Trophoblast cell (in vitro differentiated cells and primary cell): Measurements from ENCODE around the gene ANKRD33B.

Experiments used
- DNase-seq, 2 donors: peaks; one replicate each; pipeline ENCODE4 v3.0.0-alpha.2; 2016
- H2AFZ ChIP-seq: 2 replicates; pipeline ENCODE4 v1.6.1; 2013; ENCODE audit warnings: low read length, moderate library complexity, mild to moderate bottlenecking; ENCODE audit not compliant: insufficient read depth, poor library complexity
- H2AK5ac ChIP-seq: 2 replicates; pipeline ENCODE4 v1.6.1; 2013; ENCODE audit warnings: mild to moderate bottlenecking, low read length
- H2BK120ac ChIP-seq: 2 replicates; pipeline ENCODE4 v1.6.1; 2013; ENCODE audit warnings: low read length, mild to moderate bottlenecking, moderate library complexity; ENCODE audit not compliant: insufficient read depth, poor library complexity
- H2BK12ac ChIP-seq: 2 replicates; pipeline ENCODE4 v1.6.1; 2013; ENCODE audit warnings: mild to moderate bottlenecking, low read length, moderate library complexity
- H2BK5ac ChIP-seq: 2 replicates; pipeline ENCODE4 v1.6.1; 2013; ENCODE audit warnings: low read length, low read depth, moderate library complexity, mild to moderate bottlenecking; ENCODE audit not compliant: poor library complexity
- H3K14ac ChIP-seq: 2 replicates; pipeline ENCODE4 v1.6.1; 2013; ENCODE audit warnings: mild to moderate bottlenecking, low read length
- H3K18ac ChIP-seq: 2 replicates; pipeline ENCODE4 v1.6.1; 2013; ENCODE audit warnings: mild to moderate bottlenecking, low read length
- H3K23ac ChIP-seq: 2 replicates; pipeline ENCODE4 v1.6.1; 2013; ENCODE audit warnings: low read length
- H3K27ac ChIP-seq: 2 replicates; pipeline ENCODE4 v1.5.1; 2013; ENCODE audit warnings: low read depth, mild to moderate bottlenecking, inconsistent platforms, low read length, moderate library complexity
- H3K27me3 ChIP-seq: 2 replicates; pipeline ENCODE4 v1.6.1; 2013; ENCODE audit warnings: inconsistent platforms, mild to moderate bottlenecking, low read length, moderate library complexity; ENCODE audit not compliant: insufficient read depth
- H3K36me3 ChIP-seq, 2 experiments: 1 replicate in 1 of 2; 2 replicates in 1 of 2; pipeline ENCODE4 v1.6.1; 2013; ENCODE audit warnings: low read length in 2 of 2, mild to moderate bottlenecking in 2 of 2, moderate library complexity in 1 of 2; ENCODE audit not compliant: insufficient read depth in 2 of 2, control insufficient read depth in 1 of 2
- H3K4ac ChIP-seq: 2 replicates; pipeline ENCODE4 v1.6.1; 2013; ENCODE audit warnings: low read depth, mild to moderate bottlenecking, low read length, moderate library complexity
- H3K4me1 ChIP-seq, 2 experiments: 1 replicate in 1 of 2; 2 replicates in 1 of 2; pipeline ENCODE4 v1.6.1; 2013; ENCODE audit warnings: low read length in 2 of 2, mild to moderate bottlenecking in 2 of 2, moderate library complexity in 1 of 2; ENCODE audit not compliant: insufficient read depth in 2 of 2, control insufficient read depth in 1 of 2
- H3K4me2 ChIP-seq: 2 replicates; pipeline ENCODE4 v1.6.1; 2013; ENCODE audit warnings: inconsistent platforms, mild to moderate bottlenecking, low read length, moderate library complexity
- H3K4me3 ChIP-seq: 2 replicates; pipeline ENCODE4 v1.5.1; 2013; ENCODE audit warnings: mild to moderate bottlenecking, low read depth, low read length, inconsistent platforms
- H3K79me1 ChIP-seq: one replicate; pipeline ENCODE4 v1.6.1; 2013; ENCODE audit warnings: low read length
- H3K79me2 ChIP-seq: 2 replicates; pipeline ENCODE4 v1.6.1; 2013; ENCODE audit warnings: low read length, mild to moderate bottlenecking; ENCODE audit not compliant: control insufficient read depth, insufficient read depth, poor library complexity
- H3K9ac ChIP-seq: 2 replicates; pipeline ENCODE4 v1.6.1; 2013; ENCODE audit warnings: mild to moderate bottlenecking, low read length
- H3K9me3 ChIP-seq: 2 replicates; pipeline ENCODE4 v1.6.1; 2013; ENCODE audit warnings: low read depth, mild to moderate bottlenecking, control low read depth, inconsistent platforms, low read length; ENCODE audit not compliant: insufficient read depth
- H4K12ac ChIP-seq: 2 replicates; pipeline ENCODE4 v1.6.1; 2013; ENCODE audit warnings: low read depth, mild to moderate bottlenecking, low read length, moderate library complexity
- H4K8ac ChIP-seq: 2 replicates; pipeline ENCODE4 v1.6.1; 2013; ENCODE audit warnings: low read depth, mild to moderate bottlenecking, low read length, moderate library complexity
- H4K91ac ChIP-seq: one replicate; pipeline ENCODE4 v1.6.1; 2013; ENCODE audit warnings: low read depth, mild to moderate bottlenecking, low read length, moderate library complexity
- WGBS: extraction: QIAGEN DNeasy Blood & Tissue Kit; methylation state at CpG from one replicate; pipeline ENCODE4 v1.1.7; 2013; ENCODE audit warnings: missing lambda C conversion rate; ENCODE audit not compliant: insufficient read length, insufficient coverage; ENCODE audit errors: extremely low coverage; 5-methylcytosine and 5-hydroxymethylcytosine counted together

Gene ANKRD33B

DNA sequence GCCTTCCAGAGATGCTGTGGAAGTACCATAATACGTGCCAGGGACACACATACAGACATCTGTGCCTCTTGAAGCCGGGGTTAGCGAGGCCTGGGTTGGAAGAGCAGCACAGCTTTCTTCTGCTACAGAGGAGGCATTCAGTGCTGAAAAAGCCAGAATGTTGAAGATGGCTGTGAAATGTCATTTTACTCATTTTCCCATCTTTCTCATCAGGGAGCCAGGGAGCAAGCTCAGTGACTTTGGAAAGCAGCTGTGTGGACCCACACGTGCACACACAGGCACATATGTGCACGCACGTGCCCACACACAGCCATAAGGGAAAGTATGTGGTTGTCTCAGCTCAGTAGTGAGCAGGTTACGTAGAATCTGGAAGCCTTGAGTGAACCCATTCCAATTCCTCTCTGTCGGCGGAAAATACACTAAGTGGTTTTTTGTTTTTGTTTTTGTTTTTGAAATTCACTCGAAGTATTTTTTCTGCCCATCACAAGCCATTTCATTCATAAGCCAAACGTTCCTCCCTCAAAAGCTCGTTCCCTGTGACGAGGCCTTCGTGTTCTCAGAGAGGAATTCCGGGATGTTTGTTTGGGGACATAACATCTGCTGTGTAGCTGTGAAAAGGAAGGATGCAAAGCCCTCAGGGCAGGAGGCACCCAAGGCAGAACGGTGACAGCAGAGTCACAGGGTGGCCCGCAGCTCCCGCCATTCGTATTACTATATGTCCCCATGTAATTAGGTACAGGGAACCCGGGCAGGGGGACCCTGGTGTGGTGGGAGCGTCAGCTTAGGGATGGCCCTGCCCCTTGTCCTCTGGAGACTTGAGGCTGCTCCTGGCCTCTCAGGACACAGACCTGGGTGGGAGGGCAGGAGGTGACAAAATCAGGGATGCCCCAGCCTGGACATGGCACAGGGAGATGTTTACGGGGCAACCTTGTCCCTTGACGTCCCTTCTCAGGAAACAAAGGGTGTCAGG is 29.0 kb upstream of the ANKRD33B start:
- no peak overlapping the region for H3K14ac ChIP-seq
- H3K4me1 ChIP-seq: peaks cover 15 to 21% of the 10 kb centered on the region in 2 experiments
- no peaks in the 10 kb centered on the region for H3K27me3 ChIP-seq
- H2AK5ac ChIP-seq: peak overlapping the region; percentile 57
- H4K12ac ChIP-seq: no peak overlapping the region
- H2AFZ ChIP-seq: no peak overlapping the region
- H2BK120ac ChIP-seq: no peak overlapping the region
- H2BK5ac ChIP-seq: no peak overlapping the region
- H3K79me2 ChIP-seq: no peaks in the 10 kb centered on the region
- no peak overlapping the region for H4K91ac ChIP-seq
- no peak overlapping the region for H3K4me2 ChIP-seq
- no CpG with 5 or more reads among the region's 23 CpGs for WGBS
- H3K36me3 ChIP-seq: no peaks in the 10 kb centered on the region
- no peak for DNase-seq
- peaks cover 6% of the 10 kb centered on the region for H3K79me1 ChIP-seq
- no peak overlapping the region for H3K23ac ChIP-seq
- no peak overlapping the region for H3K4me3 ChIP-seq
- no peak overlapping the region for H3K27ac ChIP-seq
- H3K9me3 ChIP-seq: peaks cover 4% of the 10 kb centered on the region
- no peak overlapping the region for H4K8ac ChIP-seq
- no peak overlapping the region for H3K9ac ChIP-seq
- H3K18ac ChIP-seq: no peak overlapping the region
- H2BK12ac ChIP-seq: no peak overlapping the region
- H3K4ac ChIP-seq: no peak overlapping the region

- Histone ChIP-seq H3K36me3 (no peaks in the 10 kb centered on the region), H4K8ac (no peak overlapping the region), H3K23ac (no peak overlapping the region), H3K9me3 (peaks cover 2% of the 10 kb centered on the region), H2BK5ac (no peak overlapping the region), H3K4me3 (no peak overlapping the region), H3K4me1 (peaks cover 15 to 21% of the 10 kb centered on the region in 2 experiments), H2AK5ac (no peak overlapping the region), H2BK12ac (no peak overlapping the region), H3K27me3 (no peaks in the 10 kb centered on the region), H2AFZ (no peak overlapping the region), H3K18ac (no peak overlapping the region), H4K91ac (no peak overlapping the region), H3K79me1 (peaks cover 6% of the 10 kb centered on the region), H3K4me2 (no peak overlapping the region), H4K12ac (no peak overlapping the region), H3K14ac (no peak overlapping the region), H2BK120ac (no peak overlapping the region), H3K4ac (no peak overlapping the region), H3K27ac (no peak overlapping the region), H3K9ac (no peak overlapping the region), H3K79me2 (no peaks in the 10 kb centered on the region)
- no CpG with 5 or more reads among the region's 3 CpGs for WGBS
- DNase-seq: no peak
Observed at GRCh38 chr5:10536511-10536910, 27.4 kb upstream of the ANKRD33B start.

GRCh38 chr5:10536931-10537579 is 26.8 kb upstream of the ANKRD33B start:
- peaks cover 2% of the 10 kb centered on the region for H3K9me3 ChIP-seq
- H3K79me2 ChIP-seq: no peaks in the 10 kb centered on the region
- H2BK12ac ChIP-seq: peak overlapping the region; percentile 70
- H3K79me1 ChIP-seq: peaks cover 6% of the 10 kb centered on the region
- no peak overlapping the region for H4K91ac ChIP-seq
- H3K4me3 ChIP-seq: no peak overlapping the region
- H3K27me3 ChIP-seq: no peaks in the 10 kb centered on the region
- H3K23ac ChIP-seq: no peak overlapping the region
- H3K14ac ChIP-seq: no peak overlapping the region
- no peak overlapping the region for H2BK120ac ChIP-seq
- DNase-seq: no peak
- no peak overlapping the region for H2BK5ac ChIP-seq
- H3K4me2 ChIP-seq: no peak overlapping the region
- WGBS: no CpG with 5 or more reads among the region's 13 CpGs
- H3K4me1 ChIP-seq: peaks cover 15 to 21% of the 10 kb centered on the region in 2 experiments
- no peaks in the 10 kb centered on the region for H3K36me3 ChIP-seq
- H3K4ac ChIP-seq: no peak overlapping the region
- H3K27ac ChIP-seq: no peak overlapping the region
- no peak overlapping the region for H2AK5ac ChIP-seq
- H2AFZ ChIP-seq: no peak overlapping the region
- H3K9ac ChIP-seq: no peak overlapping the region
- no peak overlapping the region for H3K18ac ChIP-seq
- no peak overlapping the region for H4K8ac ChIP-seq
- H4K12ac ChIP-seq: no peak overlapping the region

DNA sequence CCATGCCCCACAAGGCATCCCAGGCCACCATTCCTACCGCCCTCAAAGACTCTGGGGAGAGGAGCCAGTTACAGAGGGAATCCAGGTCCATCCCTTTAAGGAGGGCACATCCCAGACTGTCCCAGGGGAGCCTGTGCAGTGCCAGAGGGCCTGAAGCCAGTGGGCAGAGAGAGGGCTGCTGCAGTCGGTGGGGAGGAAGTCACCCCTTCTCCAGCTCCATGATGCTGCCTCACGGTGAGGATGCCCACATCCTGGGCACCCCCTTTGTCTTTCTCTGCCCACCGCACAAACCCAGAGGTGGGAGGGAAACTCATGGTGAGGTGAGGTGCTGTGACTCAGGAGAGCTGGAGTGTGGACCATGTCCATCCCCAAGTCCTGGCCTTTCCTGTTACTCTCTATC is 26.2 kb upstream of the ANKRD33B start:
- no peak for DNase-seq
- H3K9ac ChIP-seq: no peak overlapping the region
- H3K9me3 ChIP-seq: peaks cover 2% of the 10 kb centered on the region
- H2AFZ ChIP-seq: no peak overlapping the region
- no peak overlapping the region for H2BK120ac ChIP-seq
- H3K4ac ChIP-seq: no peak overlapping the region
- no peak overlapping the region for H3K14ac ChIP-seq
- no peak overlapping the region for H3K23ac ChIP-seq
- peak overlapping the region; percentile 43 for H2AK5ac ChIP-seq
- WGBS: no CpG with 5 or more reads among the region's 4 CpGs
- no peak overlapping the region for H3K27ac ChIP-seq
- peaks cover 15 to 21% of the 10 kb centered on the region in 2 experiments for H3K4me1 ChIP-seq
- no peak overlapping the region for H2BK12ac ChIP-seq
- H4K8ac ChIP-seq: no peak overlapping the region
- no peak overlapping the region for H3K4me3 ChIP-seq
- no peak overlapping the region for H2BK5ac ChIP-seq
- H4K12ac ChIP-seq: no peak overlapping the region
- no peaks in the 10 kb centered on the region for H3K27me3 ChIP-seq
- peaks cover 6% of the 10 kb centered on the region for H3K79me1 ChIP-seq
- no peaks in the 10 kb centered on the region for H3K36me3 ChIP-seq
- no peaks in the 10 kb centered on the region for H3K79me2 ChIP-seq
- H3K18ac ChIP-seq: no peak overlapping the region
- H3K4me2 ChIP-seq: no peak overlapping the region
- no peak overlapping the region for H4K91ac ChIP-seq
